Measurements from ENCODE around the gene RFFL. TPM values are rescaled to one million over a fixed set of nuclear protein-coding genes. Genes with fewer than 3 reads are reported as not detected.

RFFL gene
- total RNA-seq, 1 experiment from 2014 or later: 30.3 TPM

- no peak overlapping the region for H3K27ac Mint-ChIP-seq
- no peaks in the 10 kb centered on the region for H3K36me3 Mint-ChIP-seq
- H3K27me3 Mint-ChIP-seq (ENCODE audit: low read depth): no peaks in the 10 kb centered on the region
- ChIA-PET CTCF (no interaction called here), POLR2A (no interaction called here)
- ATAC-seq: no peak
- DNase-seq (ENCODE audit: low spot score): no peak
- no peak overlapping the region for H3K4me3 Mint-ChIP-seq
- TF ChIP-seq E2F1 (CRISPR knock-in tag; IDR thresholded peaks at IDR 0.05): no peak
- TF ChIP-seq E2F4 (CRISPR knock-in tag; IDR thresholded peaks at IDR 0.05; ENCODE audit: borderline replicate concordance, low read depth): no peak
- no peak for TF ChIP-seq KAT7 (CRISPR knock-in tag; IDR thresholded peaks at IDR 0.05; ENCODE audit: borderline replicate concordance)
- no peak for TF ChIP-seq CREB1 (CRISPR knock-in tag; IDR thresholded peaks at IDR 0.05)
- TF ChIP-seq ZNF232 (CRISPR knock-in tag; IDR thresholded peaks at IDR 0.05): no peak
- TF ChIP-seq TP53 (CRISPR knock-in tag; IDR thresholded peaks at IDR 0.05): no peak
- TF ChIP-seq TEAD1 (CRISPR knock-in tag; IDR thresholded peaks at IDR 0.05): no peak
- TF ChIP-seq JAZF1 (CRISPR knock-in tag; IDR thresholded peaks at IDR 0.05): no peak
- no peak for TF ChIP-seq ZNF121 (CRISPR knock-in tag; IDR thresholded peaks at IDR 0.05)
- no peak for TF ChIP-seq FOXP4 (CRISPR knock-in tag; IDR thresholded peaks at IDR 0.05)
- no peak for TF ChIP-seq FOXK1 (CRISPR knock-in tag; IDR thresholded peaks at IDR 0.05)
- TF ChIP-seq ATF3 (CRISPR knock-in tag; conservative IDR thresholded peaks at IDR 0.05): no peak
- TF ChIP-seq ZNF671 (CRISPR knock-in tag; IDR thresholded peaks at IDR 0.05): no peak
- no peak for TF ChIP-seq OVOL2 (CRISPR knock-in tag; IDR thresholded peaks at IDR 0.05; ENCODE audit: borderline replicate concordance)
- TF ChIP-seq STAT6 (CRISPR knock-in tag; conservative IDR thresholded peaks at IDR 0.05; ENCODE audit: low read depth): no peak
- TF ChIP-seq NFYB (CRISPR knock-in tag; conservative IDR thresholded peaks at IDR 0.05; ENCODE audit: low read depth): no peak
- TF ChIP-seq MYBL2 (CRISPR knock-in tag; IDR thresholded peaks at IDR 0.05): no peak
- TF ChIP-seq NR3C1 (CRISPR knock-in tag; conservative IDR thresholded peaks at IDR 0.05; ENCODE audit: low read depth): no peak
- peaks cover 32% of the 10 kb centered on the region for H3K4me1 Mint-ChIP-seq
- no peaks in the 10 kb centered on the region for H3K9me3 Mint-ChIP-seq
Observed at GRCh38 chr17:35052241-35052610, 11.3 kb downstream of the RFFL start.

GRCh38 chr17:35051579-35052240, 11.8 kb downstream of the RFFL start:
- ChIA-PET POLR2A (no interaction called here), CTCF (no interaction called here)
- Mint-ChIP-seq H3K9me3 (no peaks in the 10 kb centered on the region), H3K4me1 (peaks cover 35% of the 10 kb centered on the region), H3K4me3 (no peak overlapping the region), H3K27me3 (ENCODE audit: low read depth) (no peaks in the 10 kb centered on the region), H3K36me3 (no peaks in the 10 kb centered on the region), H3K27ac (no peak overlapping the region)
- no peak for ATAC-seq
- DNase-seq (ENCODE audit: low spot score): no peak
- TF ChIP-seq TP53 (CRISPR knock-in tag; IDR thresholded peaks at IDR 0.05) (no peak), SP1 (CRISPR knock-in tag; conservative IDR thresholded peaks at IDR 0.05) (no peak), MYBL2 (CRISPR knock-in tag; IDR thresholded peaks at IDR 0.05) (no peak), ZNF219 (CRISPR knock-in tag; IDR thresholded peaks at IDR 0.05; ENCODE audit: borderline replicate concordance) (no peak), ATF6 (CRISPR knock-in tag; IDR thresholded peaks at IDR 0.05) (no peak), ZBTB21 (CRISPR knock-in tag; IDR thresholded peaks at IDR 0.05; ENCODE audit: borderline replicate concordance) (no peak), USF2 (CRISPR knock-in tag; IDR thresholded peaks at IDR 0.05) (no peak), SOX15 (CRISPR knock-in tag; IDR thresholded peaks at IDR 0.05) (no peak), ATF3 (CRISPR knock-in tag; conservative IDR thresholded peaks at IDR 0.05) (no peak), NFE2L1 (CRISPR knock-in tag; IDR thresholded peaks at IDR 0.05) (no peak)

Data from WTC11 (cell line).